ENCODE measurements around the gene PFDN4. TPM values are rescaled to one million over a fixed set of nuclear protein-coding genes. Genes with fewer than 3 reads are reported as not detected.

PFDN4 gene
- total RNA-seq, 1 donor from 2014 or later: 26.8 TPM

DNA sequence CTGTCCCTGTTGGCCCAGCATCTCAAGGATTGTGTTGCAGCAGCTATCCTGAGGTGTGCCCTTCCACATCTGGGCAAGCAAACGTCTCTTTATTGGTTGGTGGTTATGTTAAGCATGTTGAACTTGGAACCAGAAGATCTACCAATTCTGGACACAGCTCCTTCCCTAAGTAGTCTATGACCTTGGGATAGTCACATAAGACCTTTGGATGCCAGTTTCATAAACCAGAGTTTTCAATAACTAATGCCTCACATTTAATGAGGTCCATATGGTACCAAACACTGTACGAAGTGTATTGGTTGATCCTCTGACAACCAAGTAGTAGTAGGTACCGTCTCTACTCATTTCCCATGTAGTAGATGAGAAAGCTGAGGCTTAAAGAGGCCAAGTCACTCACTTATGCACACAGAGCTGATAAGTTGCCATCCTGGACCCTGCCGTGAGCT lies 37.8 kb upstream of the PFDN4 start:
- TF ChIP-seq, protein P1, sequence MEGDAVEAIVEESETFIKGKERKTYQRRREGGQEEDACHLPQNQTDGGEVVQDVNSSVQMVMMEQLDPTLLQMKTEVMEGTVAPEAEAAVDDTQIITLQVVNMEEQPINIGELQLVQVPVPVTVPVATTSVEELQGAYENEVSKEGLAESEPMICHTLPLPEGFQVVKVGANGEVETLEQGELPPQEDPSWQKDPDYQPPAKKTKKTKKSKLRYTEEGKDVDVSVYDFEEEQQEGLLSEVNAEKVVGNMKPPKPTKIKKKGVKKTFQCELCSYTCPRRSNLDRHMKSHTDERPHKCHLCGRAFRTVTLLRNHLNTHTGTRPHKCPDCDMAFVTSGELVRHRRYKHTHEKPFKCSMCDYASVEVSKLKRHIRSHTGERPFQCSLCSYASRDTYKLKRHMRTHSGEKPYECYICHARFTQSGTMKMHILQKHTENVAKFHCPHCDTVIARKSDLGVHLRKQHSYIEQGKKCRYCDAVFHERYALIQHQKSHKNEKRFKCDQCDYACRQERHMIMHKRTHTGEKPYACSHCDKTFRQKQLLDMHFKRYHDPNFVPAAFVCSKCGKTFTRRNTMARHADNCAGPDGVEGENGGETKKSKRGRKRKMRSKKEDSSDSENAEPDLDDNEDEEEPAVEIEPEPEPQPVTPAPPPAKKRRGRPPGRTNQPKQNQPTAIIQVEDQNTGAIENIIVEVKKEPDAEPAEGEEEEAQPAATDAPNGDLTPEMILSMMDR (IDR thresholded peaks at IDR 0.05; ENCODE audit: unreplicated experiment): no peak
- Mint-ChIP-seq H3K4me3 (ENCODE audit: low read depth) (no peak overlapping the region), H3K4me1 (ENCODE audit: low read depth) (peaks cover 19% of the 10 kb centered on the region), H3K27me3 (peaks cover 75% of the 10 kb centered on the region), H3K9me3 (ENCODE audit: low read depth) (no peaks in the 10 kb centered on the region), H3K36me3 (ENCODE audit: insufficient read depth) (no peaks in the 10 kb centered on the region), H3K27ac (no peak overlapping the region)
- no peak for DNase-seq (ENCODE audit: low spot score, unreplicated experiment)

DNA sequence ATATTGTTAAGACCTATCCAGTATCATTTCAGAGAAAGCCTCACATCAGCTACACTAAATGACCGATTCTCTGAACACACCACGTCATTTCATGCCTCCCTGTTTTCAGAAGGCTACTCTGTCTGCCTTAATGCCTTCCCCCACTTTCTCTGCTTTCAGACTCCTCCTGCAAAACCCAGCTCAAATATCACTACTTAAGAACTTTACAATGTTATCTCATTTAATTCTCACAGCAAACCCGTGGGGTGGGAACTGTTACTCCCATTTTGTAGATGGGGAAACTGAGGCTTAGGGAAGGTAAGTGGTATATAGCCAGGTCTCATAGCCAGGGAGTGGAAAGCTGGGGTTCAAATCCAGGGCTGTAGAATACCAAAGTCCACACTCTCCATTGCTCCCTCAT lies 36.9 kb upstream of the PFDN4 start:
- Mint-ChIP-seq H3K4me1 (ENCODE audit: low read depth) (peaks cover 19% of the 10 kb centered on the region), H3K27me3 (peaks cover 84% of the 10 kb centered on the region), H3K27ac (no peak overlapping the region), H3K4me3 (ENCODE audit: low read depth) (no peak overlapping the region), H3K9me3 (ENCODE audit: low read depth) (no peaks in the 10 kb centered on the region), H3K36me3 (ENCODE audit: insufficient read depth) (no peaks in the 10 kb centered on the region)
- DNase-seq (ENCODE audit: low spot score, unreplicated experiment): no peak
- TF ChIP-seq, protein P1 (IDR thresholded peaks at IDR 0.05; ENCODE audit: unreplicated experiment): no peak

DNA sequence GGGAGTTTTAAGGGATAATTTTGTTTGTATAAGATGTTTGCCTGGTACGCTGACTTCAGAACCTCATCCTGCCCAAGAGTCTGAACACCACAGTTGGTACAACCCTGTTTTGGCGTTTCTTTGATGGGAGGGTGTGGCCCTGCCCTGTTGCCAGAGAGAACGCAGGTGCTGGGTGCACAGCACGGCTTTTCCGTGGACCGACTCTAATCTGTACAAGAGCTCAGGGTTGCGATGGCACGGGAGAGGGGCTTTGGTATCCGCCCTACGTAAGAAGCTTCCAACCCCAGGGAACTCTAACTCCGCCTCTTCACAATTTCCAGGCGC lies 35.4 kb upstream of the PFDN4 start:
- peak overlapping the region; percentile 52 for H3K4me3 Mint-ChIP-seq (ENCODE audit: low read depth)
- no peaks in the 10 kb centered on the region for H3K36me3 Mint-ChIP-seq (ENCODE audit: insufficient read depth)
- DNase-seq (ENCODE audit: low spot score, unreplicated experiment): no peak
- H3K27ac Mint-ChIP-seq: no peak overlapping the region
- TF ChIP-seq, protein P1 (IDR thresholded peaks at IDR 0.05; ENCODE audit: unreplicated experiment): no peak
- H3K27me3 Mint-ChIP-seq: peaks cover 87% of the 10 kb centered on the region
- peaks cover 19% of the 10 kb centered on the region for H3K4me1 Mint-ChIP-seq (ENCODE audit: low read depth)
- no peaks in the 10 kb centered on the region for H3K9me3 Mint-ChIP-seq (ENCODE audit: low read depth)

DNA sequence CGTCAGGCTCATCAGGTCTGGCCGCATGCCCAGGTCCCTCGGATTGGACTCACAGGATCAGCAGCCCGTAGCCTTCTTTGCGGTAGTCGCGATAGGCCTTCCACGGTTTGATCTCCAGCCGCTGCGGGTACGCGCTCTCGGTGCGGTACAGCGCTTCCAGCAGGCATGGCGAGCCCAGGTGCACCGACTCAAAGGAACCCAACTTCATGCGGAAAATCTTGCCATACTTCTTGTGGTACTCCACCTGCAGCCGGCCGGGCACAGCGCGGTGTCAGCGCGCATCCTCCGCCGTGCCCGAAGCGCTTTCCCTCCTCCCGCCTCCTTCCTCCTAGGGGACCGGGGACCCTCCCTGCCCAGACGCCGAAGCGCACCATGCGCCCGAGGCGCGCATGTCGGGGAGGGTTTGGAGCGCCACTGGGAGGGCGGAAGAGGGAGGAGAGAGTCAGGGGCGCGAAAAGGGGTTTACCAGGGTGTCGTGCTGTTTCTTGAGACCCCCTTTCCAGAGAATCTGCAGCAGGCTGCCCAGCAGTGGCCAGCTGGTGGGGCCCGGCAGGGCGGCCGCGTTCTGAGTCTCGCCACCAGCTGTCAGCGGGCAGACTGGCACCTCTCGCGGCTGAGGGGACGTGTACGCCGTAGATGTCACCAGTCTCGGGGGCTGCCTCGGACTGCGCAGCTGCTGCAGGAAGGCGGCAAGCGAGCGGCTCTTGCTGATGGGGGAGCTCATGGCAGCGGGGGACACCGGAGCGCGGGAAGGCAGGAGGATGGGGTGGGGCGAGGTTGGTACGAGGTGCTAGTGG lies 34.8 kb upstream of the PFDN4 start:
- H3K27ac Mint-ChIP-seq: no peak overlapping the region
- TF ChIP-seq, protein P1 (IDR thresholded peaks at IDR 0.05; ENCODE audit: unreplicated experiment): no peak
- peaks cover 83% of the 10 kb centered on the region for H3K27me3 Mint-ChIP-seq

DNA sequence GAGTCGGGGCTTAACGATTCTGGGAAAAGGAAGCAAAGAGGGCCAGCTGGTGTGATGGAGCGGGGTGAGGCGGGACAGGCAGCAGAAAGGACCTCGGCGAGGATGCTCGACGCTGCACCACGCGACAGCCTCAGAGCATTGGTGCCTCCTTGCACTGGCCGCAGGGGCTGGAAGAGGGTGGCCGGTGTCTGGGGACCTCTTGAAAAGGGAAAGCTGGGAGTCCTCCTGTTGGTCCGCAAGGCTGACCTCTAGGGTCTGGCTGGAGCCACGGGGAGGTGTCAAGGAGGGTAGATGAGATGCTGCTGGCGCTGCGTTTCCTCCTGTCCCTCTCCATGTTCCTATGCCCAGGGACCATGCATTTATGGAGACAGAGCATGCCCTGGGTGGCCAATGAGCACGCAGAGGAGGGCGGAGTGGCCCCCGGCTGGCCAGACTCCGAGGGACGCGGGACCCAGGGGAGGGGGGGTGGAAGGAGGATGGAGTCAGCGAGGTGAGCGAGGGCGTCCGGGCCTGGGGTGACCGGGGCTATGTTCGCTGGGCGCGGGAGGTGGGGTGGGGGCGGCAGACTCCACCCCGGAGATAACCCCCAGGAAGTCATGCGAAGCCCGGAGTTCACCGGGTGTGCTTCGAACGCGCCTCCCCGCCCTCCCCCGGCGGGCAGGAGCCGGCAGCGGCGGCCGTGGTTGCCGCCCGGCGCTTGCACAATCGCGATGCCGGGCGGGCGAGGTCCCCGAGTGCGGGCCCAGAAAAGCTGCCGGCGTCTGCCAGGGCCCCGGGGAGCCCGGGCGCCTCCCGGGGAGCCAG lies 34.0 kb upstream of the PFDN4 start, which contains the start of gene CYP24A1:
Gene CYP24A1 (minus strand): TSS at position 334 of the 804 bp plus-strand sequence. CDS start 407 bp downstream, outside the sequence.
- Mint-ChIP-seq H3K9me3 (ENCODE audit: low read depth) (no peaks in the 10 kb centered on the region), H3K4me1 (ENCODE audit: low read depth) (peaks cover 19% of the 10 kb centered on the region), H3K4me3 (ENCODE audit: low read depth) (peak within 1 kb of the TSS; percentile 53), H3K27me3 (peaks cover 79% of the 10 kb centered on the region), H3K27ac (no peak within 1 kb of the TSS), H3K36me3 (ENCODE audit: insufficient read depth) (no peaks in the 10 kb centered on the region)
- TF ChIP-seq, protein P1 (IDR thresholded peaks at IDR 0.05; ENCODE audit: unreplicated experiment): no peak
- DNase-seq (ENCODE audit: low spot score, unreplicated experiment): no peak

More for the DNA sequence above, 34.8 kb upstream of the PFDN4 start:
- DNase-seq (ENCODE audit: low spot score, unreplicated experiment): no peak
- peak overlapping the region; percentile 52 for H3K4me3 Mint-ChIP-seq (ENCODE audit: low read depth)
- peaks cover 19% of the 10 kb centered on the region for H3K4me1 Mint-ChIP-seq (ENCODE audit: low read depth)
- no peaks in the 10 kb centered on the region for H3K36me3 Mint-ChIP-seq (ENCODE audit: insufficient read depth)
- no peaks in the 10 kb centered on the region for H3K9me3 Mint-ChIP-seq (ENCODE audit: low read depth)
